Panc1 (cell line): ENCODE measurements around the gene TNFRSF11A. TPM values are rescaled to one million over a fixed set of nuclear protein-coding genes. Genes with fewer than 3 reads are reported as not detected.

Experiments
- ATAC-seq: fragments of 200-7000 bp; cut with Tn5 transposase; 2 replicates; pipeline ENCODE4 v1.9.1; 2020; ENCODE audit warnings: mild to moderate bottlenecking, moderate library complexity
- BruUV-seq: library from RNA; stranded (reverse); fragments of 400-500 nt; replicated peaks from 2 replicates; lab custom pipeline; 2021; lab: Mats Ljungman, UMichigan
- CTCF ChIA-PET: fragments of 300-600 bp; sonication (Branson Sonifier 250); formaldehyde crosslinking; loops from one replicate; lab custom pipeline; 2022; ENCODE audit warnings: antibody characterized with exemption; lab: Charles Lee
- POLR2A ChIA-PET: fragments of 300-600 bp; sonication (Branson Sonifier 250); formaldehyde crosslinking; loops from one replicate; lab custom pipeline; 2022; ENCODE audit warnings: antibody characterized with exemption; lab: Charles Lee
- DNase-seq: peaks from one replicate; pipeline ENCODE4 v3.0.0-alpha.2; 2010; ENCODE audit warnings: low read depth, low spot score
- H3K27ac ChIP-seq: 2 replicates; pipeline ENCODE4 v1.5.1; 2011; ENCODE audit warnings: mild to moderate bottlenecking, low read length, inconsistent platforms
- H3K27me3 ChIP-seq: fragments of 200-500 bp; sonication (Bioruptor generic); 2 replicates; pipeline ENCODE4 v1.6.0; 2014; ENCODE audit warnings: low read length, inconsistent platforms; ENCODE audit not compliant: control insufficient read depth, insufficient read depth
- H3K36me3 ChIP-seq: fragments of 200-500 bp; sonication (Bioruptor generic); 2 replicates; pipeline ENCODE4 v1.5.1; 2014; ENCODE audit warnings: inconsistent platforms, mild to moderate bottlenecking, low read length, moderate library complexity; ENCODE audit not compliant: control insufficient read depth, insufficient read depth
- H3K4me1 ChIP-seq: 2 replicates; pipeline ENCODE4 v1.5.1; 2011; ENCODE audit warnings: inconsistent platforms, mild to moderate bottlenecking, low read length, moderate library complexity; ENCODE audit not compliant: control insufficient read depth, insufficient read depth
- H3K4me3 ChIP-seq, 2 experiments: 2 replicates each; pipeline ENCODE4 v1.5.1; 2011 to 2012; ENCODE audit warnings: low read depth in 2 of 2, low read length in 2 of 2, mild to moderate bottlenecking in 2 of 2, inconsistent platforms in 1 of 2, moderate library complexity in 1 of 2
- H3K9me3 ChIP-seq: fragments of 200-500 bp; sonication (Bioruptor generic); 2 replicates; pipeline ENCODE4 v1.5.1; 2014; ENCODE audit warnings: low read depth, mild to moderate bottlenecking, inconsistent platforms, low read length, moderate library complexity; ENCODE audit not compliant: control insufficient read depth, insufficient read depth
- POLR2AphosphoS5 ChIP-seq: IDR thresholded peaks from 2 replicates; pipeline ENCODE4 v1.6.1; 2012; ENCODE audit warnings: mild to moderate bottlenecking, low read depth, low read length, moderate library complexity
- SIN3A ChIP-seq: IDR thresholded peaks from 2 replicates; pipeline ENCODE4 v1.6.1; 2012; ENCODE audit warnings: low read depth, mild to moderate bottlenecking, low read length, moderate library complexity, borderline replicate concordance; ENCODE audit not compliant: insufficient read depth
- TCF7L2 ChIP-seq: IDR thresholded peaks from 2 replicates; pipeline ENCODE4 v1.6.1; 2011; ENCODE audit warnings: mild to moderate bottlenecking, low read depth, low read length, inconsistent platforms
- in situ Hi-C: cut with HindIII; loops from 2 replicates; pipeline ENCODE4 v1.10.0; 2016; ENCODE audit warnings: low sequenced_read_pairs, low pct_unique_long_range_greater_than_20kb
- intact Hi-C: fragments of 100-400 bp; cut with micrococcal nuclease; formaldehyde crosslinking; loops from one replicate; pipeline ENCODE4 v1.10.0; 2022; ENCODE audit not compliant: unreplicated experiment
- total RNA-seq: library from RNA; stranded (reverse); gene quantifications from one replicate; pipeline ENCODE4 v1.2.1, GENCODE V29; 2021; ENCODE audit not compliant: unreplicated experiment
- TF ChIP-seq, protein P1 (sequence below), 2 experiments: IDR thresholded peaks; 2 replicates each; pipeline ENCODE4 v1.6.1; 2011 to 2012; ENCODE audit warnings: low read depth in 2 of 2, control low read depth in 1 of 2, low read length in 1 of 2, mild to moderate bottlenecking in 1 of 2, moderate library complexity in 1 of 2; ENCODE audit not compliant: insufficient read depth in 1 of 2
- TF ChIP-seq, protein P2 (sequence below): fragments of 450-650 bp; IDR thresholded peaks from 2 replicates; pipeline ENCODE4 v1.5.1; 2017; ENCODE audit warnings: mild to moderate bottlenecking

TNFRSF11A gene
- total RNA-seq, 1 experiment from 2014 or later = 14.1 TPM

DNA sequence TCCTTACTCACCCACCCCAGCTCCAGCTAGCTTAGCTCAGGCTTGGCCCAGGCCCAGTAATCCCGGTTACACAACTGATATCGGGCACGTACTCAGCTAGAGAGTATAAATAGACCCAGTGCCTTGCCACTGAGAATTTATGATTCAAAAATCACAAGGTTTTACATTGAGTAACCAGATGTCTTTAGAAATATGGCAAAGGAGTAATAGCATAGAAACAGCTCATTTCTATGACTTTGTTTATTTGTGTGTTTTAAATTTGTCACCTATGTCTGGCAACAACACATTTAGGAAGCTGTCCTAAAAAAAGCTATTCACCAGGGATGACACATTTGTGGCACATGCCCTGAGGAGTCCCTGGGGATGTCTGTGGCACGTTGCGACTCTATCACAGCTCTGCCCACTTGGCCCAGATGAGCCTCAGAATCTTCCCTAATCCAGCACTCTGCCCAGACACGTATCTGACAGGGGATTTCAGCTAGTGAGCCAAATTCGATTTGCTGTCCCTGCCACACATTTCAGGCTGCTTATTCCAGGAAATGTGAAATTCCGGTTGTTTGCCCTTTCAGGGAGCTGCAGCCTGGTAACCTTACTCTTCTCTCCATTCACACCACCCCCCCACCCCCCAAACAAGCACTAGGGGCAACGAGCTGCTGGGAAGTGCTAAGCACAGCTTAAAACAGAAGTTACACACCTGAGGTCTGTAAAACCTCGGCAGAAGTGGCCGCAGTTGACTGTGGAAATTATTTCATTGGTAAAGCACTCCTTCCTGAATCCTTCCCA lies 112.3 kb downstream of the TNFRSF11A start:
- Histone ChIP-seq H3K27me3 (no peaks in the 10 kb centered on the region), H3K36me3 (no peaks in the 10 kb centered on the region), H3K9me3 (no peaks in the 10 kb centered on the region), H3K4me3 (no peak overlapping the region), H3K27ac (peak overlapping the region; percentile 17; the same call in 1 of the 2 replicates), H3K4me1 (peaks cover 15% of the 10 kb centered on the region)
- in situ Hi-C loops = no loop called here
- ChIA-PET CTCF (no interaction called here), POLR2A (interaction anchor here (0.5 kb wide), 1 partner anchor 156 kb away, joined by 5 read pairs; no protein-coding TSS in a partner anchor)
- ATAC-seq (no peak), DNase-seq (no peak)
- intact Hi-C loops = no loop called here
- TF ChIP-seq, protein P1, sequence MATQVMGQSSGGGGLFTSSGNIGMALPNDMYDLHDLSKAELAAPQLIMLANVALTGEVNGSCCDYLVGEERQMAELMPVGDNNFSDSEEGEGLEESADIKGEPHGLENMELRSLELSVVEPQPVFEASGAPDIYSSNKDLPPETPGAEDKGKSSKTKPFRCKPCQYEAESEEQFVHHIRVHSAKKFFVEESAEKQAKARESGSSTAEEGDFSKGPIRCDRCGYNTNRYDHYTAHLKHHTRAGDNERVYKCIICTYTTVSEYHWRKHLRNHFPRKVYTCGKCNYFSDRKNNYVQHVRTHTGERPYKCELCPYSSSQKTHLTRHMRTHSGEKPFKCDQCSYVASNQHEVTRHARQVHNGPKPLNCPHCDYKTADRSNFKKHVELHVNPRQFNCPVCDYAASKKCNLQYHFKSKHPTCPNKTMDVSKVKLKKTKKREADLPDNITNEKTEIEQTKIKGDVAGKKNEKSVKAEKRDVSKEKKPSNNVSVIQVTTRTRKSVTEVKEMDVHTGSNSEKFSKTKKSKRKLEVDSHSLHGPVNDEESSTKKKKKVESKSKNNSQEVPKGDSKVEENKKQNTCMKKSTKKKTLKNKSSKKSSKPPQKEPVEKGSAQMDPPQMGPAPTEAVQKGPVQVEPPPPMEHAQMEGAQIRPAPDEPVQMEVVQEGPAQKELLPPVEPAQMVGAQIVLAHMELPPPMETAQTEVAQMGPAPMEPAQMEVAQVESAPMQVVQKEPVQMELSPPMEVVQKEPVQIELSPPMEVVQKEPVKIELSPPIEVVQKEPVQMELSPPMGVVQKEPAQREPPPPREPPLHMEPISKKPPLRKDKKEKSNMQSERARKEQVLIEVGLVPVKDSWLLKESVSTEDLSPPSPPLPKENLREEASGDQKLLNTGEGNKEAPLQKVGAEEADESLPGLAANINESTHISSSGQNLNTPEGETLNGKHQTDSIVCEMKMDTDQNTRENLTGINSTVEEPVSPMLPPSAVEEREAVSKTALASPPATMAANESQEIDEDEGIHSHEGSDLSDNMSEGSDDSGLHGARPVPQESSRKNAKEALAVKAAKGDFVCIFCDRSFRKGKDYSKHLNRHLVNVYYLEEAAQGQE (IDR thresholded peaks at IDR 0.05; ENCODE audit: insufficient read depth in 1 of 2, low read depth in 2 of 2, low read length in 1 of 2) = no peak
- TF ChIP-seq, protein P2, sequence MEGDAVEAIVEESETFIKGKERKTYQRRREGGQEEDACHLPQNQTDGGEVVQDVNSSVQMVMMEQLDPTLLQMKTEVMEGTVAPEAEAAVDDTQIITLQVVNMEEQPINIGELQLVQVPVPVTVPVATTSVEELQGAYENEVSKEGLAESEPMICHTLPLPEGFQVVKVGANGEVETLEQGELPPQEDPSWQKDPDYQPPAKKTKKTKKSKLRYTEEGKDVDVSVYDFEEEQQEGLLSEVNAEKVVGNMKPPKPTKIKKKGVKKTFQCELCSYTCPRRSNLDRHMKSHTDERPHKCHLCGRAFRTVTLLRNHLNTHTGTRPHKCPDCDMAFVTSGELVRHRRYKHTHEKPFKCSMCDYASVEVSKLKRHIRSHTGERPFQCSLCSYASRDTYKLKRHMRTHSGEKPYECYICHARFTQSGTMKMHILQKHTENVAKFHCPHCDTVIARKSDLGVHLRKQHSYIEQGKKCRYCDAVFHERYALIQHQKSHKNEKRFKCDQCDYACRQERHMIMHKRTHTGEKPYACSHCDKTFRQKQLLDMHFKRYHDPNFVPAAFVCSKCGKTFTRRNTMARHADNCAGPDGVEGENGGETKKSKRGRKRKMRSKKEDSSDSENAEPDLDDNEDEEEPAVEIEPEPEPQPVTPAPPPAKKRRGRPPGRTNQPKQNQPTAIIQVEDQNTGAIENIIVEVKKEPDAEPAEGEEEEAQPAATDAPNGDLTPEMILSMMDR = no peak
- TF ChIP-seq SIN3A (no peak), POLR2AphosphoS5 (no peak), TCF7L2 (no peak)
- BruUV-seq = no TSS peak

DNA sequence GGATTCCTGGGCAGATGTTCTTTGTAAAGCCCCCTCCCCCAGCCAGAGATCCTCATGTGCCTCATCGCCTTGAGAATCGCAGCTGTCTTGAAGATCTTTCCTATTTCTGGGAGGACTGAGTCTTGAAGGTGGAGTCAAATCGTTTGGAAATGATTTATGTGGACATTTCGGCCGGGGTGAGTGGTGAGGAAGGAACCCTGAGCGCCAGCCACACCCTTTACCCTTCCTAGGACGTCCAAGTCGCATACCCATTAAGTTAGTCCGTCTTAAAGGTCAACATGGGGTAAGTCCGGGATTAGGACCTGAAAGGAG lies 112.9 kb downstream of the TNFRSF11A start:
- peak overlapping the region; percentile 17; the same call in 1 of the 2 replicates for H3K27ac ChIP-seq
- no peak for DNase-seq
- H3K36me3 ChIP-seq = no peaks in the 10 kb centered on the region
- no peaks in the 10 kb centered on the region for H3K27me3 ChIP-seq
- ChIA-PET POLR2A (no interaction called here), CTCF (no interaction called here)
- H3K4me1 ChIP-seq = peaks cover 15% of the 10 kb centered on the region
- H3K9me3 ChIP-seq = no peaks in the 10 kb centered on the region
- TF ChIP-seq SIN3A (no peak), POLR2AphosphoS5 (no peak), TCF7L2 (no peak)
- TF ChIP-seq, protein P1 (IDR thresholded peaks at IDR 0.05; ENCODE audit: insufficient read depth in 1 of 2, low read depth in 2 of 2, low read length in 1 of 2) = no peak
- TF ChIP-seq, protein P2 = no peak
- no peak overlapping the region for H3K4me3 ChIP-seq
- no peak for ATAC-seq
- intact Hi-C loops (no loop called here), in situ Hi-C loops (no loop called here)
- BruUV-seq = no TSS peak
